ENCODE data around the gene FBXW12.

The FBXW12 gene

GRCh38 chr3:48408823-48409281 is 36.8 kb downstream of the FBXW12 start:
- TF ChIP-seq SIN3A (IDR thresholded peaks at IDR 0.05; ENCODE audit: borderline replicate concordance, insufficient read depth, low read length) (no peak), REST (IDR thresholded peaks at IDR 0.05; ENCODE audit: insufficient read depth in 1 of 2, low read depth in 2 of 2, low read length in 2 of 2) (no peak), POLR2AphosphoS5 (IDR thresholded peaks at IDR 0.05; ENCODE audit: low read depth, low read length) (no peak), FOXP2 (optimal IDR thresholded peaks at IDR 0.05; ENCODE audit: borderline replicate concordance, extremely low read depth, extremely low read length, insufficient read depth) (no peak)

DNA sequence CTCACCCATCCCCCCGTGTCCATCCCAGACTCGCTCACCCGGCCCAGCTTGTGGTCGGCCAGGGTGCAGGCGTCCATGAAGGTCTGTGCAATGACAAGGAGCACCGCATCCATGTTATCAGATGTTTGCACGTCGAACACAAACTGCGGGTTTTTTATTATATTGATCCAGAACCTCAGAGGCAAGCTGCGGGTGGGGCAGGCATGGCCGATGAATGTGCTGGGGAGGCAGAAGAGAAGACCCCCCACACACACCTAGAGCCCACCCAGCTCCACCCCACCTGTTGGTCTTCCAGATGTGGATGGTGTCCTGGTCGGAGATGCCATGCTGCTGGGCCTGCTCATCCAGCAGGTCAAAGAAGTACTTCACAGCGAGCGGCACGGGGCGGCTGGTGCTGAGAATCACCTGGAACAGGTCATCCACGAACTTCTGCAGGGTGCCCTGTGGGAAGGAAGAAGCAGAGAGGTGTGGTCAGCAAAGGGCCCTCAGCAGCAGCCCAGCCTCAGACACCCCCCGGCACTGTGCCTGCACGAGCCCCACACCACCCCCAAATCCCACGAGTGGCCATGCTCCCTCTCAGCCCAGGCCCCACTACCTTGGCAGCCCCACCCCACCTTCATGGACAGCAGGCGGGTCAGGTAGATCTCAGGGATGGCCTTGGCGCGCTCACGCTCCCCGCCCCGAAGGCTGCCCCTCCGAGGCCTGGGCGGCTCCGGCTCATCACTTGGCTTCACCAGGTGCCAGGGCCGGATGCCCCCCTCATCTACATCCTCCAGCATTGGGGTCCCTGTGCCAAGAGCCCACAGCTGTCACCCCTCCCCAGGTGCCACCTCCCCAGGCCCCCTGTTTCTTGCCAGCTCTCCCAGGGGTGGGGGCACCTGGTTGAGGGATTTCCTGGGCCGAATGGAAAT is 37.5 kb downstream of the FBXW12 start:
- no peak for TF ChIP-seq SIN3A (IDR thresholded peaks at IDR 0.05; ENCODE audit: borderline replicate concordance, insufficient read depth, low read length)
- no peak for TF ChIP-seq REST (IDR thresholded peaks at IDR 0.05; ENCODE audit: insufficient read depth in 1 of 2, low read depth in 2 of 2, low read length in 2 of 2)
- TF ChIP-seq POLR2AphosphoS5 (IDR thresholded peaks at IDR 0.05; ENCODE audit: low read depth, low read length) = no peak
- no peak for TF ChIP-seq TAF1 (IDR thresholded peaks at IDR 0.05; ENCODE audit: borderline replicate concordance, insufficient read depth, low read length)
- no peak for TF ChIP-seq FOXP2 (optimal IDR thresholded peaks at IDR 0.05; ENCODE audit: borderline replicate concordance, extremely low read depth, extremely low read length, insufficient read depth)

DNA sequence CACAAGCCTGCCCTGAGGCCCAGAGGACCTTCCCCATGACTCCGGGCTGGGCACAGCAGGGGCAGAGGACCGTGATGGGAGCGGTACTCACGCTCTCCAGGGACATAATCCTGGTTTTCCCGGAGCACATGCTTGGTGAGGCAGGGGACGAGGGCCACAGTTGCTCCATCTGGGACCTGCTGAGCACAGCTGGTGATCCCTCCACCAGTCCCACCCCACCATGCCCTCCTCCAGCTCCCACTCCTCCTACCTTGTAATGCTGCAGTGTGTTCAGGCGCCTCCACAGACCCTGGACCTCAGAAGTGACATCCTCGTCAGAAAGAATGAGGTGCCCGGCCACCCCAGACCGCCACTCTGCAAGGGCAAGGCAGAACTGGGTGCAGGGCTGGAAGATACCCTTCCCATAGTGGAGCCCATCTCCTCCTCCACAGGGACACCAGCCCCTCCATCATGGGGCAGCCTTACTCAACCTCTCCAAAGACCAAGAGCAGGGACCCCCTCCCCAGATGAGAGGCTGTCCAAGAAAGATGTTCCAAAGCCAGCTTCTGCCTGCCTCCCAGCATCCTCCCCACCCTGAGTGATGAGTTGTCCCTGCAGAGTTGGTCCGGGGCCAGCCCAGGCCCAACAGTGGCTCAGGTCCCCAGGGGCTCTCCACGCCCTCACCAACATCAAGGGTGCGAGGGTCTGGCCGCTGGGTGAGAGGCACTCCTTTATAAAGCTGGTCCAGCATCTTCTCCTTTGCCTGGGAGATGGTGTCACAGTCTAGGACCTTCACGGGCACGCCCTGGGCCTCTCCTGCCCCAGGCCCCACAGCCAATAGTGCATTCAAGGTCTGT is 38.4 kb downstream of the FBXW12 start:
- TF ChIP-seq REST (IDR thresholded peaks at IDR 0.05; ENCODE audit: insufficient read depth in 1 of 2, low read depth in 2 of 2, low read length in 2 of 2) (no peak), POLR2AphosphoS5 (IDR thresholded peaks at IDR 0.05; ENCODE audit: low read depth, low read length) (no peak)

GRCh38 chr3:48411041-48411588 is 39.1 kb downstream of the FBXW12 start:
- TF ChIP-seq TAF1 (IDR thresholded peaks at IDR 0.05; ENCODE audit: borderline replicate concordance, insufficient read depth, low read length) (no peak), REST (IDR thresholded peaks at IDR 0.05; ENCODE audit: insufficient read depth in 1 of 2, low read depth in 2 of 2, low read length in 2 of 2) (no peak), SIN3A (IDR thresholded peaks at IDR 0.05; ENCODE audit: borderline replicate concordance, insufficient read depth, low read length) (no peak), POLR2AphosphoS5 (IDR thresholded peaks at IDR 0.05; ENCODE audit: low read depth, low read length) (no peak), FOXP2 (optimal IDR thresholded peaks at IDR 0.05; ENCODE audit: borderline replicate concordance, extremely low read depth, extremely low read length, insufficient read depth) (no peak)
